GM19468 (cell line): ENCODE measurements around the gene AGPAT1.
"Not testable (repeated sequence)": the region's sequence is repeated elsewhere in the genome, so short reads cannot be mapped to it uniquely, and the experiment has no call there.

Experiments used
- ATAC-seq: cut with Tn5 transposase; IDR thresholded peaks from one replicate; pipeline ENCODE4 v1.9.1; 2021; ENCODE audit warnings: mild to moderate bottlenecking, moderate library complexity, moderate number of reproducible peaks; ENCODE audit not compliant: unreplicated experiment; ENCODE audit errors: extremely low read depth

Gene AGPAT1

GRCh38 chr6:32151863-32152768, 23.8 kb downstream of the AGPAT1 start, which contains the start of gene PRRT1:
Gene PRRT1 (minus strand): TSS chr6:32151939. CDS start chr6:32151827, 112 bp downstream.
- no peak for ATAC-seq

GRCh38 chr6:32151181-32151862, 24.6 kb downstream of the AGPAT1 start:
- no peak for ATAC-seq

GRCh38 chr6:32149932-32150870, 25.7 kb downstream of the AGPAT1 start:
- no peak for ATAC-seq

- no peak for ATAC-seq
These were observed 26.7 kb downstream of the AGPAT1 start for GRCh38 chr6:32149092-32149755.

- no peak for ATAC-seq
These were observed 27.4 kb downstream of the AGPAT1 start for GRCh38 chr6:32148289-32149091.

- ATAC-seq, result no peak
These were observed 28.3 kb downstream of the AGPAT1 start for GRCh38 chr6:32147401-32148132.

GRCh38 chr6:32146687-32147086, 29.2 kb downstream of the AGPAT1 start:
- no peak for ATAC-seq

- no peak for ATAC-seq
These were observed 29.6 kb downstream of the AGPAT1 start for GRCh38 chr6:32146287-32146686.

- not testable (repeated sequence) for ATAC-seq
These were observed 31.6 kb downstream of the AGPAT1 start for GRCh38 chr6:32144238-32144637.

GRCh38 chr6:32140420-32141046, 35.4 kb downstream of the AGPAT1 start:
- ATAC-seq, result no peak

- ATAC-seq, result no peak
These were observed 36.3 kb downstream of the AGPAT1 start for GRCh38 chr6:32139590-32139989.

GRCh38 chr6:32137454-32137853, 38.4 kb downstream of the AGPAT1 start:
- no peak for ATAC-seq

- ATAC-seq, result no peak
These were observed 42.1 kb downstream of the AGPAT1 start for GRCh38 chr6:32133786-32134185.

- ATAC-seq, result no peak
These were observed 43.8 kb downstream of the AGPAT1 start for GRCh38 chr6:32132110-32132509.

GRCh38 chr6:32131439-32131948, 44.4 kb downstream of the AGPAT1 start:
- no peak for ATAC-seq

GRCh38 chr6:32129297-32130088, 46.4 kb downstream of the AGPAT1 start:
- no peak for ATAC-seq

GRCh38 chr6:32128751-32129296, 47.1 kb downstream of the AGPAT1 start:
- no peak for ATAC-seq
